Ectodermal cell (in vitro differentiated cells): Measurements from ENCODE around the gene RNASE13.
"Not testable (repeated sequence)": the region's sequence is repeated elsewhere in the genome, so short reads cannot be mapped to it uniquely, and the experiment has no call there.

ENCODE experiments used
- H3K27ac ChIP-seq: 2 replicates; pipeline ENCODE4 v1.7.0; 2013; ENCODE audit warnings: mild to moderate bottlenecking, low read depth, low read length; ENCODE audit not compliant: insufficient read depth, poor library complexity, severe bottlenecking
- H3K27me3 ChIP-seq: 2 replicates; pipeline ENCODE4 v1.7.0; 2013; ENCODE audit warnings: mild to moderate bottlenecking, low read length; ENCODE audit not compliant: insufficient read depth, control insufficient read depth, poor library complexity, severe bottlenecking
- H3K36me3 ChIP-seq: one replicate; pipeline ENCODE4 v1.7.0; 2013; ENCODE audit warnings: low read length; ENCODE audit not compliant: control insufficient read depth, insufficient read depth
- H3K4me1 ChIP-seq: one replicate; pipeline ENCODE4 v1.7.0; 2013; ENCODE audit warnings: low read length; ENCODE audit not compliant: control insufficient read depth, insufficient read depth
- H3K4me3 ChIP-seq: 2 replicates; pipeline ENCODE4 v1.7.0; 2013; ENCODE audit warnings: low read depth, low read length, control low read depth; ENCODE audit not compliant: insufficient read depth
- H3K9me3 ChIP-seq: 2 replicates; pipeline ENCODE4 v1.7.0; 2013; ENCODE audit warnings: mild to moderate bottlenecking, low read length, moderate library complexity; ENCODE audit not compliant: control insufficient read depth
- WGBS, 2 experiments: methylation state at CpG; one replicate each; pipeline ENCODE4 v1.1.7; 2013; ENCODE audit warnings: missing lambda C conversion rate in 2 of 2; 5-methylcytosine and 5-hydroxymethylcytosine counted together

RNASE13 gene

GRCh38 chr14:21041676-21042433, 7.2 kb upstream of the RNASE13 start, which contains the start of gene RNASE7:
RNASE7 (plus strand) TSS chr14:21042362; CDS start chr14:21042993, 631 bp downstream.
- peaks cover 6% of the 10 kb centered on the region for H3K4me1 ChIP-seq
- H3K36me3 ChIP-seq = no peaks in the 10 kb centered on the region
- H3K27me3 ChIP-seq = peaks cover 5% of the 10 kb centered on the region
- H3K9me3 ChIP-seq = no peaks in the 10 kb centered on the region
- H3K4me3 ChIP-seq = no peak within 1 kb of the TSS
- no peak within 1 kb of the TSS for H3K27ac ChIP-seq
- 91 to 92% methylated on average over 11 of the region's 11 CpGs for WGBS, 2 experiments

GRCh38 chr14:21040941-21041340, 6.3 kb upstream of the RNASE13 start:
- H3K27me3 ChIP-seq, H3K4me3 ChIP-seq, H3K4me1 ChIP-seq, H3K36me3 ChIP-seq, H3K27ac ChIP-seq, H3K9me3 ChIP-seq: not testable (repeated sequence)
- WGBS, 2 experiments = 85 to 88% methylated on average over 3 of the region's 3 CpGs

GRCh38 chr14:21040370-21040925, 5.8 kb upstream of the RNASE13 start:
- Histone ChIP-seq H3K9me3 (no peaks in the 10 kb centered on the region), H3K27me3 (peaks cover 5% of the 10 kb centered on the region), H3K27ac (no peak overlapping the region), H3K4me3 (no peak overlapping the region), H3K36me3 (no peaks in the 10 kb centered on the region), H3K4me1 (peaks cover 6% of the 10 kb centered on the region)
- 80 to 81% methylated on average over 8 of the region's 8 CpGs for WGBS, 2 experiments

- Histone ChIP-seq H3K4me3 (no peak overlapping the region), H3K4me1 (peaks cover 6% of the 10 kb centered on the region), H3K9me3 (no peaks in the 10 kb centered on the region), H3K27me3 (no peaks in the 10 kb centered on the region), H3K27ac (no peak overlapping the region), H3K36me3 (no peaks in the 10 kb centered on the region)
- 69 to 70% methylated on average over 6 to 8 of the region's 8 CpGs for WGBS, 2 experiments
These were observed 5.2 kb upstream of the RNASE13 start for GRCh38 chr14:21039585-21040369.

GRCh38 chr14:21038441-21039422, 4.1 kb upstream of the RNASE13 start:
- 52 to 53% methylated on average over 7 to 10 of the region's 10 CpGs for WGBS, 2 experiments

GRCh38 chr14:21037156-21037555, 2.5 kb upstream of the RNASE13 start:
- 88 to 96% methylated on average over 3 of the region's 3 CpGs for WGBS, 2 experiments
- H3K27ac ChIP-seq = no peak overlapping the region

More at GRCh38 chr14:21038441-21039422, 4.1 kb upstream of the RNASE13 start:
- H3K9me3 ChIP-seq = no peaks in the 10 kb centered on the region
- H3K4me3 ChIP-seq = no peak overlapping the region
- H3K27me3 ChIP-seq = no peaks in the 10 kb centered on the region
- H3K4me1 ChIP-seq = peaks cover 6% of the 10 kb centered on the region
- H3K36me3 ChIP-seq = no peaks in the 10 kb centered on the region
- no peak overlapping the region for H3K27ac ChIP-seq

GRCh38 chr14:21036751-21037150, 2.1 kb upstream of the RNASE13 start:
- no peaks in the 10 kb centered on the region for H3K9me3 ChIP-seq
- peaks cover 6% of the 10 kb centered on the region for H3K4me1 ChIP-seq
- WGBS, 2 experiments = 93 to 95% methylated on average over 7 of the region's 7 CpGs
- no peaks in the 10 kb centered on the region for H3K27me3 ChIP-seq
- no peak overlapping the region for H3K4me3 ChIP-seq
- H3K36me3 ChIP-seq = no peaks in the 10 kb centered on the region
- no peak overlapping the region for H3K27ac ChIP-seq

More at GRCh38 chr14:21037156-21037555, 2.5 kb upstream of the RNASE13 start:
- H3K36me3 ChIP-seq = no peaks in the 10 kb centered on the region
- peaks cover 6% of the 10 kb centered on the region for H3K4me1 ChIP-seq
- no peak overlapping the region for H3K4me3 ChIP-seq
- H3K27me3 ChIP-seq = no peaks in the 10 kb centered on the region
- H3K9me3 ChIP-seq = no peaks in the 10 kb centered on the region

GRCh38 chr14:21033133-21033698, 1.4 kb downstream of the RNASE13 start:
- H3K27me3 ChIP-seq = no peaks in the 10 kb centered on the region
- no peak overlapping the region for H3K27ac ChIP-seq
- H3K4me1 ChIP-seq = no peaks in the 10 kb centered on the region
- H3K36me3 ChIP-seq = no peaks in the 10 kb centered on the region
- H3K9me3 ChIP-seq = no peaks in the 10 kb centered on the region
- 91 to 96% methylated on average over 4 of the region's 4 CpGs for WGBS, 2 experiments
- no peak overlapping the region for H3K4me3 ChIP-seq

GRCh38 chr14:21032326-21033132, 2.1 kb downstream of the RNASE13 start:
- Histone ChIP-seq H3K4me1 (no peaks in the 10 kb centered on the region), H3K4me3 (no peak overlapping the region), H3K9me3 (no peaks in the 10 kb centered on the region), H3K27me3 (no peaks in the 10 kb centered on the region), H3K27ac (no peak overlapping the region), H3K36me3 (no peaks in the 10 kb centered on the region)
- 85 to 92% methylated on average over 4 to 5 of the region's 5 CpGs for WGBS, 2 experiments
